Pancreas (tissue), 10 donors: ENCODE measurements around the gene DAP3. TPM values are rescaled to one million over a fixed set of nuclear protein-coding genes. Genes with fewer than 3 reads are reported as not detected.

Experiments
- ATAC-seq, 4 donors: fragments of 200-7000 bp; cut with Tn5 transposase; one replicate each; pipeline versions ENCODE4 v1.8.0 to v1.9.1; 2020; ENCODE audit warnings: mild to moderate bottlenecking in 4 of 4, moderate library complexity in 4 of 4
- DNase-seq, 6 donors: peaks; one replicate each; pipeline ENCODE4 v3.0.0-alpha.2; 2020
- FAIRE-seq: peaks from 2 replicates; lab custom pipeline; 2012; peaks lifted over from hg19 to GRCh38; lab: Jason Lieb, UNC
- H3K27ac ChIP-seq, 4 donors: fragments of 200-600 bp; sonication (generic); 1 replicate in 3 of 4; 2 replicates in 1 of 4; pipeline versions ENCODE4 v1.5.0 to v1.8.0; 2020
- H3K27me3 ChIP-seq, 4 donors: fragments of 200-600 bp; one replicate each; pipeline ENCODE4 v1.8.0; 2021
- H3K36me3 ChIP-seq, 3 donors: fragments of 200-600 bp; sonication (generic) in 1 of 3; one replicate each; pipeline versions ENCODE4 v1.5.0 to v1.8.0; 2020 to 2021
- H3K4me1 ChIP-seq, 3 donors: fragments of 200-600 bp; one replicate each; pipeline ENCODE4 v1.8.0; 2021
- H3K4me3 ChIP-seq, 4 donors: fragments of 200-600 bp; sonication (generic) in 2 of 4; one replicate each; pipeline versions ENCODE4 v1.5.0 to v1.8.0; 2020 to 2021
- H3K9me3 ChIP-seq, 4 donors: fragments of 200-600 bp; one replicate each; pipeline ENCODE4 v1.8.0; 2021
- CTCF ChIP-seq, 4 donors: fragments of 200-600 bp; sonication (generic) in 3 of 4; IDR thresholded peaks; one replicate each; pipeline versions ENCODE4 v1.5.0 to v1.8.0; 2021; ENCODE audit warnings: antibody characterized with exemption in 4 of 4
- WGBS, 2 donors: extraction: QIAGEN DNeasy Blood & Tissue Kit; methylation state at CpG; one replicate each; pipeline ENCODE4 v1.1.7; 2013; 5-methylcytosine and 5-hydroxymethylcytosine counted together
- intact Hi-C, 3 donors: fragments of 100-400 bp; cut with DNase I; formaldehyde crosslinking; loops; one replicate each; pipeline versions ENCODE4 v1.11.1 to v1.14.2; 2022
- polyA plus RNA-seq, 2 donors: library from polyadenylated mRNA; stranded (reverse); fragments of 200-250 nt; gene quantifications; one replicate each; pipeline ENCODE4 v1.2.3, GENCODE V29; 2013
- total RNA-seq, 6 donors: library from RNA; stranded (reverse); fragmentation: NEBNext Ultra II Directional in 4 of 6; extraction: Animal tissue kit (Norgen Biotek cat#: 25700) in 4 of 6; gene quantifications; one replicate each; pipeline versions ENCODE4 v1.2.1 to v1.2.4, GENCODE V29; 2021 to 2023
- donor health status: healthy with polysubstance abuse.
- donor health status: DM: no; HTN: no; CAD: no; lungs with moderate emphysema.
- donor health status: DM: no; HTN: no; CAD: no.
- donor health status: control.
- donor health status: control.
- donor health status: Bipolar disorder and iron deficiency.
- donor health status: DM: yes; HTN: yes; CAD: no.
- donor health status: DM: no; HTN: no; CAD: no.
- donor health status: DM: no; HTN: no; CAD: no.
- donor health status: DM: yes; HTN: yes; CAD: no.

The DAP3 gene
- total and polyA plus RNA-seq, 8 donors = 40.3 to 73.8 (median 51.8) TPM

- FAIRE-seq = no peak
- Histone ChIP-seq H3K9me3 (no peaks in the 10 kb centered on the region), H3K27me3 (no peaks in the 10 kb centered on the region), H3K4me1 (peaks cover 0 to 4% (median 0%) of the 10 kb centered on the region in 3 donors), H3K36me3 (no peaks in the 10 kb centered on the region), H3K27ac (no peak overlapping the region), H3K4me3 (no peak overlapping the region)
- no peak for TF ChIP-seq CTCF (IDR thresholded peaks at IDR 0.05)
- ATAC-seq = no peak
- DNase-seq = no peak
- intact Hi-C loops = no loop called here
- 82 to 85% methylated on average over 2 of the region's 2 CpGs for WGBS, 2 donors
These were observed 42.6 kb upstream of the DAP3 start for GRCh38 chr1:155646307-155646706.

GRCh38 chr1:155648207-155649147, 40.4 kb upstream of the DAP3 start:
- intact Hi-C loops = no loop called here
- Histone ChIP-seq H3K27ac (no peak overlapping the region), H3K36me3 (no peaks in the 10 kb centered on the region), H3K4me1 (peaks cover 0 to 4% (median 0%) of the 10 kb centered on the region in 3 donors), H3K9me3 (no peaks in the 10 kb centered on the region), H3K4me3 (no peak overlapping the region), H3K27me3 (no peaks in the 10 kb centered on the region)
- peak; percentile 71 to 97 (median 92) for ATAC-seq
- no peak for TF ChIP-seq CTCF (IDR thresholded peaks at IDR 0.05)
- peak in 3 of 6 donors; percentile 7 to 20 (median 19) for DNase-seq
- 59 to 62% methylated on average over 11 of the region's 11 CpGs for WGBS, 2 donors
- no peak for FAIRE-seq

- H3K27me3 ChIP-seq = no peaks in the 10 kb centered on the region
- no peaks in the 10 kb centered on the region for H3K36me3 ChIP-seq
- no peak overlapping the region for H3K4me3 ChIP-seq
- no peak for ATAC-seq
- intact Hi-C loops = no loop called here
- no peak for DNase-seq
- TF ChIP-seq CTCF (IDR thresholded peaks at IDR 0.05) = no peak
- H3K27ac ChIP-seq = no peak overlapping the region
- no peaks in the 10 kb centered on the region for H3K9me3 ChIP-seq
- no peak for FAIRE-seq
- peaks cover 0 to 4% (median 0%) of the 10 kb centered on the region in 3 donors for H3K4me1 ChIP-seq
These were observed 39.2 kb upstream of the DAP3 start for GRCh38 chr1:155649676-155650075.

- intact Hi-C loops = no loop called here
- no peak overlapping the region for H3K27ac ChIP-seq
- peaks cover 0 to 4% (median 0%) of the 10 kb centered on the region in 3 donors for H3K4me1 ChIP-seq
- no peaks in the 10 kb centered on the region for H3K27me3 ChIP-seq
- no peak for TF ChIP-seq CTCF (IDR thresholded peaks at IDR 0.05)
- H3K4me3 ChIP-seq = no peak overlapping the region
- 91 to 93% methylated on average over 7 of the region's 7 CpGs for WGBS, 2 donors
- H3K36me3 ChIP-seq = no peaks in the 10 kb centered on the region
- FAIRE-seq = no peak
- no peak for DNase-seq
- ATAC-seq = no peak
- H3K9me3 ChIP-seq = no peaks in the 10 kb centered on the region
These were observed 38.6 kb upstream of the DAP3 start for GRCh38 chr1:155650231-155650757.
